ENCODE data around the gene NSD1.

Gene NSD1

DNA sequence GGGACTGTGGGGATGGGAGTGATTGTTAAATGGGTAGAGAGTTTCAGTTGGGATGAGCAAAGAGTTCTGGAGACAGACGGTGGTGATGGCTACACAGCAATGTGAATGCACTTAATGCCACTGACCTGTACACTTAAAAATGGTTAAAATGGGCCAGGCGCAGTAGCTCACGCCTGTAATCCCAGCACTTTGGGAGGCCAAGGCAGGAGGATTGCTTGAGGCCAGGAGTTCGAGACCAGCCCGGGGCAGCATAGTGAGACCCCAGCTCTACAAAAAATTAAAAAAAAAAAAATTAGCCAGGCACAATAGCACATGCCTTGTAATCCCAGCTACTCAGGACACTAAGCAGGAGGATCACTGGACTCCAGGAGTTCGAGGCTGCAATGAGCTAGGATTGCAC lies 210.2 kb downstream of the NSD1 start:
- no peaks in the 10 kb centered on the region for H3K9me3 ChIP-seq (replicated peaks in 1 of 11)

DNA sequence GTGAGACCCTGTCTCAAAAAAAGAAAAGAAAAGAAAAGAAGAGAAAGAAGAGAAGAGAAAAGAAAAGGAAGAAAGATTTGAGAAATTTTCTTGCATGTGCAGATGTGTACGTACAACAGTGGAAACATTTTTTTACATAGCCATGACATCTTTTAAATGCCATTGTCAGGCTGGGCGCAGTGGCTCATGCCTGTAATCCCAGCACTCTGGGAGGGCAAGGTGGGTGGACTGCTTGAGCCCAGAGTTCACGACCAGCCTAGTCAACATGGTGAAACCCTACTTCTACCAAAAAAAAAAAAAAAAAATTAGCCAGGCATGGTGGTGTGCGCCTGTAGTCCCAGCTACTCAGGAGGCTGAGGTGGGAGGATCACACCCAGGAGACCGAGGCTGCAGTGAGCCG lies 211.3 kb downstream of the NSD1 start:
- TF ChIP-seq Cebpa-rat (IDR thresholded peaks at IDR 0.05), result no peak
- Histone ChIP-seq H3K4me2 (no peak overlapping the region), H3K27ac (no peak overlapping the region), H3K4me1 (peaks cover 30 to 57% (median 36%) of the 10 kb centered on the region in 10 experiments), H3K9ac (no peak overlapping the region), H3K4me3 (no peak overlapping the region), H3K27me3 (no peaks in the 10 kb centered on the region), H4K20me1 (peaks cover 35 to 94% (median 79%) of the 10 kb centered on the region in 11 experiments; a peak in 19 of 22 replicates), H3K36me3 (peaks cover 75 to 94% (median 85%) of the 10 kb centered on the region in 11 experiments), H3K9me3 (replicated peaks in 1 of 11) (no peaks in the 10 kb centered on the region)

More for the DNA sequence above, 210.2 kb downstream of the NSD1 start:
- H4K20me1 ChIP-seq, result peaks cover 35 to 94% (median 79%) of the 10 kb centered on the region in 11 experiments; a peak in 21 of 22 replicates
- H3K4me3 ChIP-seq, result no peak overlapping the region
- H3K27ac ChIP-seq, result no peak overlapping the region
- H3K9ac ChIP-seq, result no peak overlapping the region
- peaks cover 30 to 57% (median 36%) of the 10 kb centered on the region in 10 experiments for H3K4me1 ChIP-seq
- H3K4me2 ChIP-seq, result no peak overlapping the region
- peaks cover 72 to 94% (median 83%) of the 10 kb centered on the region in 11 experiments for H3K36me3 ChIP-seq
- TF ChIP-seq Cebpa-rat (IDR thresholded peaks at IDR 0.05), result no peak
- H3K27me3 ChIP-seq, result no peaks in the 10 kb centered on the region

DNA sequence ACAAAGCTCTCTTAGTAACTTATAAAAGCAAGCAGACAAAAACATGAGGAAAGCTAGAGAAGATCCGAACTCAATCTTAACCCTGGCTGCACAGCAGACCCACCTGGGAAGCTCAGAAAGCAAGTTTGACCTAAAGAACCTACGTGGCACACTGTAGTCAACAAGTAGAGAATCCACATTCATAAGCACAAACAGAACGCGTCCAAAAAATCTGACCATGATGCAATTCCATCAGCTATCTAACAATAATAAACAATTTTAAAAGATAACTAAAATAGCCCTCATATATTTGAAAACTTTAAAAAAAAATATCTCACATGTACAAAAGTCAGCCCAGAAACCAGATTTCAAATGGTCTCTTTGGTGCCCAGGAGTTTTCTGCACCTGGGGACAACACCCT lies 213.2 kb downstream of the NSD1 start:
- no peaks in the 10 kb centered on the region for H3K9me3 ChIP-seq (replicated peaks in 1 of 11)
- H3K27me3 ChIP-seq, result no peaks in the 10 kb centered on the region
- H3K4me2 ChIP-seq, result peak overlapping the region in 6 of 11 experiments; percentile 3 to 100 (median 25); a peak in 8 of 22 replicates
- H3K27ac ChIP-seq, result no peak overlapping the region
- no peak for TF ChIP-seq Cebpa-rat (IDR thresholded peaks at IDR 0.05)
- H4K20me1 ChIP-seq, result peaks cover 40 to 94% (median 82%) of the 10 kb centered on the region in 11 experiments; a peak in 19 of 22 replicates
- peaks cover 33 to 46% (median 39%) of the 10 kb centered on the region in 10 experiments for H3K4me1 ChIP-seq
- no peak overlapping the region for H3K4me3 ChIP-seq
- peak overlapping the region in 9 of 11 experiments; percentile 6 to 70 (median 32); a peak in 12 of 22 replicates for H3K9ac ChIP-seq
- H3K36me3 ChIP-seq, result peaks cover 67 to 84% (median 80%) of the 10 kb centered on the region in 11 experiments

DNA sequence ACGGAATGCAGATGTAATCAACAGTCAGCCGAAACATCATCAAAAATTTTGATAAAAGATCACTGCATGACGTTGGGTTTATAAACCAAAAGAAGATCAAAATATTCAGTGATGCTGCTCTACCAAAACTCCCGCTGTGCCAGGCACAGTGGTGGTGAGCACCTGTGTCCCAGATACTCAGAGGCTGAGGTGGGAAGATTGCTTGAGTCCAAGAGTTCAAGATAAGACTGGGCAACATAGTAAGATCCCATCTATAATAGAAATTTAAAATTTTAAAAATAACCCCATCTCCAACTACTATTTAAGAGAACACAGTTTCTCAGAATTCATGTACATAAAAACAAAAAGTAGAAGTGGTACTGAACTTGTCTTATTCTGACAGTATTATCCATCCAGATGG lies 214.1 kb downstream of the NSD1 start:
- Histone ChIP-seq H3K27me3 (no peaks in the 10 kb centered on the region), H4K20me1 (peaks cover 40 to 85% (median 74%) of the 10 kb centered on the region in 11 experiments; a peak in 19 of 22 replicates), H3K9me3 (replicated peaks in 1 of 11) (no peaks in the 10 kb centered on the region), H3K9ac (peak overlapping the region in 9 of 11 experiments; percentile 0 to 70 (median 32); a peak in 7 of 22 replicates), H3K4me2 (peak overlapping the region in 8 of 11 experiments; percentile 3 to 100 (median 18); a peak in 8 of 22 replicates), H3K27ac (no peak overlapping the region), H3K36me3 (peaks cover 58 to 75% (median 72%) of the 10 kb centered on the region in 11 experiments), H3K4me1 (peaks cover 39 to 52% (median 47%) of the 10 kb centered on the region in 10 experiments), H3K4me3 (no peak overlapping the region)
- TF ChIP-seq Cebpa-rat (IDR thresholded peaks at IDR 0.05), result no peak

DNA sequence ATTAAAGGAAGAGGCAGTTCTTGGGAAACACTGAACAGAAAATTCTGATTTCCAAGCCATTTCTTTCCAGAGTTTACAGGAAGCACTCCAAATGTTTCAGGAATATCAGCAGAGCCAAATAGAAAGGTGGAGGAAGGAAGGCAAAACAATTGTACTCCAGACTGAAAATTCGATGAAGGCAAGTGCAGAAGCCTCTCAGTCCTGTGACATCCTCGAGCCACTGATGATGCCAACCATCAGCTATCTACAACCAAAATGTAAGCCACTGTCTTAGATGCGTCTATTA lies 215.7 kb downstream of the NSD1 start:
- TF ChIP-seq Cebpa-rat (IDR thresholded peaks at IDR 0.05), result no peak
- Histone ChIP-seq H3K27ac (no peak overlapping the region), H3K9ac (peak overlapping the region in 9 of 11 experiments; percentile 31 to 96 (median 93); a peak in 13 of 22 replicates), H3K9me3 (replicated peaks in 1 of 11) (no peaks in the 10 kb centered on the region), H3K27me3 (no peaks in the 10 kb centered on the region), H3K4me1 (peaks cover 39 to 68% (median 56%) of the 10 kb centered on the region in 10 experiments), H4K20me1 (peaks cover 40 to 69% (median 59%) of the 10 kb centered on the region in 11 experiments; a peak in 19 of 22 replicates), H3K4me2 (peak overlapping the region; percentile 89 to 100 (median 97)), H3K36me3 (peaks cover 42 to 59% (median 56%) of the 10 kb centered on the region in 11 experiments), H3K4me3 (peak overlapping the region in 8 of 10 experiments; percentile 21 to 96 (median 93); a peak in 11 of 20 replicates)

DNA sequence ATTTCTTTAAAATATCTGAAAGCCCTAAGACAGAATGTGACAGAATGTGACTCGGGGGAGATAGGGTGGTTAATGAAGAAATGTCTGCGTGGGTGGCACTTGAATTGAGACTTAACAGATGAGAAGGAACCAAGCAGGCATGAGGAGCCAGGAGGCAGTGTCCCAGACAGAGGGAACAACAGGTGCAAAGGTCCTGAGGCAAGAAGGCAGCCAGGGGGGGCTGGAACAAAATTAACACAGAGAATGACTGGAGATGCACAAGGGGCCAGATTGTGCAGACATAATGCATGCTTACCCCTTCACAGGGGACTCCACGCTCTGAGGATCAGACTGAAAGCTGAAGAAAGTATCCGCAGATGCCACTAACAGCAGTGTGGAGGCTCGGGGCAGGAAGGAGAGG lies 216.2 kb downstream of the NSD1 start:
- peak overlapping the region; percentile 79 to 96 (median 93) for H3K4me3 ChIP-seq
- H3K4me2 ChIP-seq, result peak overlapping the region; percentile 89 to 100 (median 97)
- H3K9me3 ChIP-seq (replicated peaks in 1 of 11), result no peaks in the 10 kb centered on the region
- H3K27ac ChIP-seq, result no peak overlapping the region; a peak in 1 of 22 replicates
- peak overlapping the region; percentile 86 to 96 (median 93) for H3K9ac ChIP-seq
- H3K4me1 ChIP-seq, result peaks cover 43 to 73% (median 60%) of the 10 kb centered on the region in 10 experiments
- TF ChIP-seq Cebpa-rat (IDR thresholded peaks at IDR 0.05), result no peak
- no peaks in the 10 kb centered on the region for H3K27me3 ChIP-seq
- peaks cover 37 to 54% (median 51%) of the 10 kb centered on the region in 11 experiments for H3K36me3 ChIP-seq
- H4K20me1 ChIP-seq, result peaks cover 40 to 65% (median 56%) of the 10 kb centered on the region in 11 experiments; a peak in 19 of 22 replicates
